ENCODE data around the gene TRAIP.

GRCh38 chr3:49882166-49882565 lies 25.8 kb upstream of the TRAIP start:
- TF ChIP-seq FOXS1 (CRISPR knock-in tag; IDR thresholded peaks at IDR 0.05), result no peak
- TF ChIP-seq RFX5 (IDR thresholded peaks at IDR 0.05), result no peak
- no peak for TF ChIP-seq POLR2A (IDR thresholded peaks at IDR 0.05; ENCODE audit: low read length)
- no peak for TF ChIP-seq RCOR1 (IDR thresholded peaks at IDR 0.05; ENCODE audit: low read depth, low read length)
- TF ChIP-seq CTCF (IDR thresholded peaks at IDR 0.05), result no peak
- no peak for TF ChIP-seq MAX (IDR thresholded peaks at IDR 0.05)
- no peak for TF ChIP-seq CEBPB (IDR thresholded peaks at IDR 0.05)
- TF ChIP-seq HES2 (IDR thresholded peaks at IDR 0.05), result no peak
- no peak for TF ChIP-seq E2F6 (IDR thresholded peaks at IDR 0.05; ENCODE audit: borderline replicate concordance, low read depth)
- TF ChIP-seq CBX2 (IDR thresholded peaks at IDR 0.05; ENCODE audit: borderline replicate concordance, low read depth), result no peak
- TF ChIP-seq ZC3H11A (IDR thresholded peaks at IDR 0.05), result no peak
- no peak for TF ChIP-seq CHD2 (IDR thresholded peaks at IDR 0.05; ENCODE audit: low read length, partially characterized antibody)
